C1 segment of cervical spinal cord (tissue), 14 donors: ENCODE results near the gene NUP188.

Experiments
- DNase-seq, 14 donors: peaks; one replicate each; lab custom pipeline; 2025; lab: John Stamatoyannopoulos, UW

The NUP188 gene

GRCh38 chr9:128947527-128948301 lies at the start of gene NUP188, which contains the start of gene DOLK:
Gene NUP188, plus strand, starts transcription at chr9:128947699. Its CDS starts 21 bp downstream, at chr9:128947720.
Gene DOLK, minus strand, starts transcription at chr9:128947603. Its CDS starts 300 bp downstream, at chr9:128947303.
- peak; percentile 69 to 97 (median 90) for DNase-seq

GRCh38 chr9:128898382-128898781 lies 49.1 kb upstream of the NUP188 start:
- no peak for DNase-seq

- DNase-seq = peak in 5 of 14 donors; percentile 13 to 52 (median 43)
These were observed 48.5 kb upstream of the NUP188 start for GRCh38 chr9:128898845-128899565.

- DNase-seq = no peak
These were observed 47.8 kb upstream of the NUP188 start for GRCh38 chr9:128899566-128900322.

GRCh38 chr9:128901379-128901778 lies 46.1 kb upstream of the NUP188 start:
- DNase-seq = no peak

- DNase-seq = no peak
These were observed 45.7 kb upstream of the NUP188 start for GRCh38 chr9:128901822-128902221.

GRCh38 chr9:128902351-128903078 lies 45.0 kb upstream of the NUP188 start:
- no peak for DNase-seq

GRCh38 chr9:128903079-128903461 lies 44.4 kb upstream of the NUP188 start:
- no peak for DNase-seq

GRCh38 chr9:128903871-128904620 lies 43.5 kb upstream of the NUP188 start:
- no peak for DNase-seq

- no peak for DNase-seq
These were observed 41.5 kb upstream of the NUP188 start for GRCh38 chr9:128905964-128906363.

- DNase-seq = no peak
These were observed 40.8 kb upstream of the NUP188 start for GRCh38 chr9:128906741-128907140.

GRCh38 chr9:128908372-128908771 lies 39.1 kb upstream of the NUP188 start:
- no peak for DNase-seq

GRCh38 chr9:128909859-128910258 lies 37.6 kb upstream of the NUP188 start:
- DNase-seq = no peak

GRCh38 chr9:128910906-128911305 lies 36.6 kb upstream of the NUP188 start:
- no peak for DNase-seq

GRCh38 chr9:128911529-128912035 lies 35.9 kb upstream of the NUP188 start:
- DNase-seq = peak in 1 of 14 donors; percentile 46

GRCh38 chr9:128912270-128912853 lies 35.1 kb upstream of the NUP188 start:
- no peak for DNase-seq

- DNase-seq = no peak
These were observed 34.2 kb upstream of the NUP188 start for GRCh38 chr9:128913048-128913900.

GRCh38 chr9:128913995-128914772 lies 33.3 kb upstream of the NUP188 start:
- DNase-seq = no peak
